Measurements from ENCODE around the gene PPP6R3. TPM values are rescaled to one million over a fixed set of nuclear protein-coding genes. Genes with fewer than 3 reads are reported as not detected.

The PPP6R3 gene
- total and polyA plus RNA-seq, 2 donors (not counting 3 experiments of a cell fraction or from before 2014, with no cell fraction given), result 31.7 to 98.8 TPM

DNA sequence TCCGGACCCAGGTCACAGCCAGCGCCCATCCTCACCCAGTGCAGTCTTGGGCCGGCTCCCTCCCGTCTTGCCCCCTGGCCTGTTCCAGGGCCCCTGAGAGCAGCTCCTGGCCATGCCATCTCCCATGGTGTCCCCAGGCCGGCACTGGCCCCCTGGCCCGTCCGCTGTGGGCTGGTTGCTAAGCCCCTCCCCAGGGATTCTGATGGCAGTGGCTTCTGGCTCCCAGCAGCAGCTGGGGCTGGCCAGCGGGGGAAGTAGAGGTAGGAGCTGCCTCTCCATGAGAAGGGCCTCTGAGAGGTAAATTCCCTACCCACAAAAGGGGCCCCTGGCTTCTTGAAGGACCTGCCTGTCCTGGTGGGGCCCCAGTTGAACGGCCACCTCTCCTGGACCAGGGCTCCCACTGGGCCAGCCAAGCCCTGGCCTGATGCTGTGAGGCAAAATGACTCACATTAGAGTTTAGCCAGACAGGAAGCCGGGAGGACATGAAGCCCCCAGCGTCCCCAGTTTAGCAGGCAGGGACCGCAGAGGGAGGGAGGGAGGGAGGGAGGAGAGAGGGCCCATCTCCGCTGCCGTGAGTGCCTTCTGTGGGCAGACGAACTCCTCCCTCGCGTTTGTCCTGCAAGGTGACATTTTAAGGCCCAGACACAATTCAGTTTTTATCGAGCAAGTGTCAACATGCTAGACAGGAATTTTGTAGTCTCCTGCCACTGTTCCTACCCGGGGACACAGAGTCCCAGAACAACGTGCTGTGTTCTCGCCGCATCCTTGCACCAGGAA is 190.8 kb downstream of the PPP6R3 start:
- Histone ChIP-seq H3K27ac (ENCODE audit: insufficient read depth, low read depth, low read length) (no peak overlapping the region), H3K4me2 (ENCODE audit: insufficient read depth, low read length) (no peak overlapping the region), H4K20me1 (replicated peaks; ENCODE audit: control insufficient read depth, extremely low read depth, insufficient read depth, low read length) (no peaks in the 10 kb centered on the region), H3K9ac (replicated peaks; ENCODE audit: extremely low read depth, insufficient read depth, low read length) (no peak overlapping the region), H3K27me3 (ENCODE audit: control insufficient read depth in 2 of 2, insufficient read depth in 2 of 2, low read length in 2 of 2) (peaks cover 6 to 14% of the 10 kb centered on the region in 2 experiments), H3K4me1 (ENCODE audit: control insufficient read depth, extremely low read depth, insufficient read depth, low read length) (no peaks in the 10 kb centered on the region), H3K9me3 (replicated peaks; ENCODE audit: control insufficient read depth, insufficient read depth, low read length) (no peaks in the 10 kb centered on the region), H3K9me1 (replicated peaks; ENCODE audit: control insufficient read depth, extremely low read depth, insufficient read depth, low read length) (no peaks in the 10 kb centered on the region), H2AFZ (ENCODE audit: low read depth, low read length) (no peak overlapping the region), H3K36me3 (ENCODE audit: control insufficient read depth in 2 of 2, extremely low read depth in 1 of 2, insufficient read depth in 2 of 2, low read length in 2 of 2) (no peaks in the 10 kb centered on the region), H3K4me3 (replicated peaks in 1 of 3; ENCODE audit: insufficient read depth in 1 of 3, low read depth in 1 of 3, low read length in 3 of 3) (no peak overlapping the region), H3K79me2 (ENCODE audit: control insufficient read depth, insufficient read depth, low read length) (no peaks in the 10 kb centered on the region)
- FAIRE-seq, result no peak
- dilution Hi-C loops (cut with MboI; ENCODE audit: extremely low pct_ligation_motif_present, low sequenced_read_pairs), result no loop called here
- no TSS peak for BruUV-seq (replicated peaks)
- intact Hi-C loops (cut with micrococcal nuclease), result loop anchor here (5.0 kb wide), 1 partner anchor 36 kb away; no protein-coding TSS in a partner anchor
- no peak for DNase-seq (ENCODE audit: low read depth, low spot score)
- TF ChIP-seq, protein P1, sequence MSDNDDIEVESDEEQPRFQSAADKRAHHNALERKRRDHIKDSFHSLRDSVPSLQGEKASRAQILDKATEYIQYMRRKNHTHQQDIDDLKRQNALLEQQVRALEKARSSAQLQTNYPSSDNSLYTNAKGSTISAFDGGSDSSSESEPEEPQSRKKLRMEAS (IDR thresholded peaks at IDR 0.05; ENCODE audit: insufficient read depth, insufficient read length), result no peak
- peak; percentile 17 for TF ChIP-seq FOS (IDR thresholded peaks at IDR 0.05; ENCODE audit: borderline replicate concordance, insufficient read depth, low read length)
- TF ChIP-seq, protein P2, sequence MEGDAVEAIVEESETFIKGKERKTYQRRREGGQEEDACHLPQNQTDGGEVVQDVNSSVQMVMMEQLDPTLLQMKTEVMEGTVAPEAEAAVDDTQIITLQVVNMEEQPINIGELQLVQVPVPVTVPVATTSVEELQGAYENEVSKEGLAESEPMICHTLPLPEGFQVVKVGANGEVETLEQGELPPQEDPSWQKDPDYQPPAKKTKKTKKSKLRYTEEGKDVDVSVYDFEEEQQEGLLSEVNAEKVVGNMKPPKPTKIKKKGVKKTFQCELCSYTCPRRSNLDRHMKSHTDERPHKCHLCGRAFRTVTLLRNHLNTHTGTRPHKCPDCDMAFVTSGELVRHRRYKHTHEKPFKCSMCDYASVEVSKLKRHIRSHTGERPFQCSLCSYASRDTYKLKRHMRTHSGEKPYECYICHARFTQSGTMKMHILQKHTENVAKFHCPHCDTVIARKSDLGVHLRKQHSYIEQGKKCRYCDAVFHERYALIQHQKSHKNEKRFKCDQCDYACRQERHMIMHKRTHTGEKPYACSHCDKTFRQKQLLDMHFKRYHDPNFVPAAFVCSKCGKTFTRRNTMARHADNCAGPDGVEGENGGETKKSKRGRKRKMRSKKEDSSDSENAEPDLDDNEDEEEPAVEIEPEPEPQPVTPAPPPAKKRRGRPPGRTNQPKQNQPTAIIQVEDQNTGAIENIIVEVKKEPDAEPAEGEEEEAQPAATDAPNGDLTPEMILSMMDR (IDR thresholded peaks at IDR 0.05; ENCODE audit: extremely low read depth in 1 of 2, insufficient read depth in 1 of 2, low read depth in 1 of 2, low read length in 2 of 2), result no peak
- ChIA-PET POLR2A (no interaction called here), CTCF (no interaction called here)

Measured in endothelial cell of umbilical vein (primary cell).